HepG2 (cell line): ENCODE results near the gene UTS2R. TPM values are rescaled to one million over a fixed set of nuclear protein-coding genes. Genes with fewer than 3 reads are reported as not detected.

ENCODE experiments used
- CERS6 ChIP-seq: sonication (generic); formaldehyde crosslinking; IDR thresholded peaks from 2 replicates; pipeline ENCODE4 v1.5.0; 2020; ENCODE audit warnings: missing genetic modification reagents
- IRF1 ChIP-seq: sonication (generic); formaldehyde crosslinking; IDR thresholded peaks from 2 replicates; pipeline ENCODE4 v1.4.0; 2020; ENCODE audit warnings: low read depth, mild to moderate bottlenecking, missing genetic modification reagents
- ZBTB40 ChIP-seq, 2 experiments: fragments of 450-650 bp in 1 of 2; sonication (generic) in 1 of 2; formaldehyde crosslinking in 1 of 2; IDR thresholded peaks; 2 replicates each; pipeline versions ENCODE4 v1.6.1 to v1.8.0; 2016 to 2022; ENCODE audit warnings: antibody characterized with exemption in 1 of 2, mild to moderate bottlenecking in 1 of 2, missing genetic modification reagents in 1 of 2
- ZC3H13 ChIP-seq: sonication (generic); formaldehyde crosslinking; IDR thresholded peaks from 2 replicates; pipeline ENCODE4 v1.8.1; 2023; ENCODE audit warnings: mild to moderate bottlenecking, missing genetic modification reagents, moderate library complexity
- ZMAT3 ChIP-seq: sonication (generic); formaldehyde crosslinking; conservative IDR thresholded peaks from 2 replicates; pipeline ENCODE4 v1.7.0; 2021; ENCODE audit warnings: missing genetic modification reagents
- ZNF142 ChIP-seq: sonication (generic); formaldehyde crosslinking; IDR thresholded peaks from 2 replicates; pipeline ENCODE4 v1.4.0; 2020; ENCODE audit warnings: missing genetic modification reagents
- ZNF768 ChIP-seq: sonication (generic); formaldehyde crosslinking; IDR thresholded peaks from 2 replicates; pipeline ENCODE4 v1.4.0; 2020; ENCODE audit warnings: missing genetic modification reagents
- ZUFSP ChIP-seq: sonication (generic); formaldehyde crosslinking; IDR thresholded peaks from 2 replicates; pipeline ENCODE4 v1.9.0; 2021; ENCODE audit warnings: missing genetic modification reagents, mild to moderate bottlenecking, borderline replicate concordance
- polyA plus RNA-seq, 8 experiments: library from polyadenylated mRNA; depleted of rRNA in 3 of 8; stranded (reverse) in 7 of 8; unstranded in 1 of 8; fragments of >200 nt; fragmentation: Illumina TruSeq in 4 of 8; extraction: Trizol in 4 of 8; gene quantifications; 2 replicates each; pipeline versions ENCODE4 v1.2.1 to v1.2.3, GENCODE V29; 2011 to 2016; ENCODE audit warnings: low read depth in 4 of 8, missing spikeins in 1 of 8, mixed read lengths in 1 of 8; ENCODE audit not compliant: insufficient read depth in 1 of 8
- total RNA-seq, 5 experiments: library from RNA; depleted of rRNA; stranded (reverse); fragments of >200 nt; fragmentation: Illumina TruSeq; extraction: Trizol; gene quantifications; 2 replicates each; pipeline ENCODE4 v1.2.3, GENCODE V29; 2016; ENCODE audit warnings: low read depth in 1 of 5

Gene UTS2R
- total and polyA plus RNA-seq, 2 of the 13 experiments (the other 11 are each of a cell fraction or from before 2014, with no cell fraction given) = 0.13 to 0.15 TPM

- TF ChIP-seq ZNF142 (no peak), ZUFSP (CRISPR knock-in tag) (no peak), CERS6 (peak; percentile 61; the same call in 1 of the 2 replicates), IRF1 (CRISPR knock-in tag) (0 out of 2 replicates have a peak, but pooled peaks have one; percentile 70), ZC3H13 (0 out of 2 replicates have a peak, but pooled peaks have one; percentile 13), ZBTB40 (IDR thresholded peaks at IDR 0.05) (no peak), ZBTB40 (CRISPR knock-in tag; IDR thresholded peaks at IDR 0.05) (no peak), ZNF768 (CRISPR knock-in tag) (peak; percentile 77), ZMAT3 (peak; percentile 56; the same call in 1 of the 2 replicates)
These were observed 16.8 kb downstream of the UTS2R start (continued) for GRCh38 chr17:82388223-82388921.
